Measurements from ENCODE around the gene CEP83.

GRCh38 chr12:94261119-94261518, 198.5 kb downstream of the CEP83 start:
- TF ChIP-seq TCF12 (IDR thresholded peaks at IDR 0.05) (no peak), CTCF (IDR thresholded peaks at IDR 0.05) (no peak), POLR2AphosphoS5 (IDR thresholded peaks at IDR 0.05; ENCODE audit: low read depth, low read length) (no peak), EP300 (IDR thresholded peaks at IDR 0.05; ENCODE audit: borderline replicate concordance in 1 of 2, low read depth in 1 of 2, low read length in 1 of 2) (no peak), ELF1 (IDR thresholded peaks at IDR 0.05) (no peak), GATA2 (CRISPR knock-in tag; IDR thresholded peaks at IDR 0.05) (no peak), JUND (IDR thresholded peaks at IDR 0.05) (no peak), MAX (IDR thresholded peaks at IDR 0.05; ENCODE audit: low read depth) (no peak), RXRA (IDR thresholded peaks at IDR 0.05; ENCODE audit: borderline replicate concordance, low read depth) (no peak), USF1 (IDR thresholded peaks at IDR 0.05; ENCODE audit: borderline replicate concordance, low read depth) (no peak), RAD21 (IDR thresholded peaks at IDR 0.05; ENCODE audit: low read length) (no peak), GABPA (IDR thresholded peaks at IDR 0.05; ENCODE audit: low read depth) (no peak), USF2 (IDR thresholded peaks at IDR 0.05; ENCODE audit: borderline replicate concordance, low read depth, low read length) (no peak)

All from SK-N-SH (cell line).